Suprapubic skin (tissue), 4 donors: ENCODE data around the gene TCHP. TPM values are rescaled to one million over a fixed set of nuclear protein-coding genes. Genes with fewer than 3 reads are reported as not detected.

Experiments used
- DNase-seq, 2 donors: peaks; one replicate each; pipeline ENCODE4 v3.0.0-alpha.2; 2019; ENCODE audit warnings: low spot score in 2 of 2
- H3K27ac ChIP-seq: fragments of 200-600 bp; sonication (generic); one replicate; pipeline ENCODE4 v1.5.1; 2019
- H3K27me3 ChIP-seq: fragments of 200-600 bp; sonication (generic); one replicate; pipeline ENCODE4 v1.5.1; 2019
- H3K36me3 ChIP-seq: fragments of 200-600 bp; sonication (generic); one replicate; pipeline ENCODE4 v1.5.1; 2019
- H3K4me1 ChIP-seq: fragments of 200-600 bp; sonication (generic); one replicate; pipeline ENCODE4 v1.5.1; 2019
- H3K4me3 ChIP-seq: fragments of 200-600 bp; sonication (generic); one replicate; pipeline ENCODE4 v1.5.1; 2019; ENCODE audit warnings: mild to moderate bottlenecking
- H3K9me3 ChIP-seq: fragments of 200-600 bp; sonication (generic); one replicate; pipeline ENCODE4 v1.5.1; 2019
- CTCF ChIP-seq, 2 donors: fragments of 200-600 bp in 1 of 2; fragments of 450-650 bp in 1 of 2; sonication (generic) in 1 of 2; IDR thresholded peaks; one replicate each; pipeline ENCODE4 v1.5.1; 2016 to 2019; ENCODE audit warnings: antibody characterized with exemption in 2 of 2, mild to moderate bottlenecking in 1 of 2, moderate library complexity in 1 of 2
- EP300 ChIP-seq: sonication (generic); formaldehyde crosslinking; IDR thresholded peaks from one replicate; pipeline ENCODE4 v1.6.1; 2017; ENCODE audit warnings: antibody characterized with exemption
- POLR2A ChIP-seq, 2 donors: fragments of 450-650 bp; IDR thresholded peaks; one replicate each; pipeline ENCODE4 v1.6.1; 2017; ENCODE audit warnings: antibody characterized with exemption in 2 of 2, mild to moderate bottlenecking in 2 of 2, moderate library complexity in 2 of 2
- POLR2AphosphoS5 ChIP-seq, 3 donors: sonication (generic); formaldehyde crosslinking; IDR thresholded peaks; one replicate each; pipeline ENCODE4 v1.6.1; 2017; ENCODE audit warnings: antibody characterized with exemption in 3 of 3
- WGBS: methylation state at CpG from one replicate; pipeline ENCODE4 v1.1.5; 2018; 5-methylcytosine and 5-hydroxymethylcytosine counted together
- total RNA-seq, 4 donors: library from RNA; depleted of rRNA; stranded (reverse); fragments of >200 nt; gene quantifications; one replicate each; pipeline ENCODE4 v1.1.0, GENCODE V29; 2016

TCHP gene
- total RNA-seq, 4 donors from 2014 or later, result 22.6 to 96.4 (median 36.6) TPM

DNA sequence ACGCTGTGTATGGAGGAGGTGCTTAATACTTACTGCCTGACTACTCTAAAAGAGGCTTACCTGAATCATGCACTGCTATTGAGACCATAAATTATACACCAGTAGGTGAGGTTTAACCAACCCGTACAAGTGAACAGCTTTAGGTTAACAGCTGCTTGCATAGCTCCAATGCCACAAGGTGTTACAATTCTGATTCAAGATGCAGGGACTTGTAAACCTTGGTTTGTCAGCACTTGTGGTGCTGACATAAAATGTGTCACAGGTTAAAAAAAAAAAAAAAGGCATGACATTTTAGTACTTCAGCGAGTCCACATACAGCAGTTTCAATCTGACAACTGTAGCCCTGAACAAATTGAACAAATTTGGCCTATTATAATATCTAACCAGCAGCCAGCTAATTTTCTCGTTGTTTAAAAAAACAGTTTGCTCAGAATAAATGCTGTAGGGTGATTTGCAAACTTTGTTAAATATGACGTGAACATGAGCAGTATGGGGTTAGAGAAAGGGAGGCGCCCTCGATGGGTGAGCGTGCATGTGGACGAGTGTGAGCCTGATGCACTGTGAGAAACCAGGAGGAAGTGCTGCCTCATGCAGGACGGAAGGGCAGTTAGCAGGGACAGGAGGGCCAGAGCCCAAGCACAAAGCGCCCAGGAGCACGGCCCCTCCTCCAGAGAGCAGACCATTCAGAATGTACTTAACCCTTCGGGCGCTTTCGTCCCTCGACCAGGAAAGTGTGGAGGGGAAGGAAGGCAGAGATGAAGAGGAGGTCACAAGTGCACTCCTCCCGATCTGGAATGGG lies 44.7 kb downstream of the TCHP start:
- Histone ChIP-seq H3K27me3 (no peaks in the 10 kb centered on the region), H3K9me3 (no peaks in the 10 kb centered on the region), H3K4me1 (peaks cover 24% of the 10 kb centered on the region), H3K36me3 (peaks cover 43% of the 10 kb centered on the region), H3K27ac (no peak overlapping the region), H3K4me3 (no peak overlapping the region)
- no peak for TF ChIP-seq POLR2A (IDR thresholded peaks at IDR 0.05)
- no peak for TF ChIP-seq POLR2AphosphoS5 (IDR thresholded peaks at IDR 0.05)
- TF ChIP-seq CTCF (IDR thresholded peaks at IDR 0.05), result no peak
- TF ChIP-seq EP300, result no peak
- DNase-seq, result no peak
- 59% methylated on average over 16 of the region's 17 CpGs for WGBS

GRCh38 chr12:109946505-109946904 lies 46.4 kb downstream of the TCHP start:
- 52% methylated on average over 5 of the region's 5 CpGs for WGBS
- peaks cover 24% of the 10 kb centered on the region for H3K4me1 ChIP-seq
- no peak for TF ChIP-seq POLR2AphosphoS5 (IDR thresholded peaks at IDR 0.05)
- TF ChIP-seq EP300, result no peak
- TF ChIP-seq POLR2A (IDR thresholded peaks at IDR 0.05), result no peak
- TF ChIP-seq CTCF (IDR thresholded peaks at IDR 0.05), result no peak
- H3K4me3 ChIP-seq, result no peak overlapping the region
- no peak for DNase-seq
- peaks cover 60% of the 10 kb centered on the region for H3K36me3 ChIP-seq
- H3K27me3 ChIP-seq, result no peaks in the 10 kb centered on the region
- no peaks in the 10 kb centered on the region for H3K9me3 ChIP-seq
- H3K27ac ChIP-seq, result peak overlapping the region; percentile 20

DNA sequence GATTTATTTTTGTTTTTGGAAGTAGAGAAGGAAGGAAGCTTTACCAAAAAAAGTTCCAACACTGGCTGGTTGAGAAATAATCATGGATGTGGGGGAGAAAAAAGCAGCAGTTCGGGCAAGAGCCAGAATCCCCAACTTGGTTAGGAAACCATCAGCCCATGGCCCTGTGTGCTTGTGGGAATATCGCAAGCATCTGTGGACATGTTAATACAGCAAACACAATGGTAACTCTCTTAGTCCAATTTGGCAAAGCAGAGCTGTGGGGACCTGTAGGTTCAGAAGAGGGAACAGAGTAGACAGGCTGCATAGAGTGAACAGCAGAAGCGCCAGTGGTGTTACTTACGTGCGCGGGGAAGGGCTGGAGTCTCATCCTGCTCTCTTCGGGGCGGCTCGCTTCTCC lies 46.8 kb downstream of the TCHP start:
- WGBS, result 79% methylated on average over 9 of the region's 9 CpGs
- peaks cover 24% of the 10 kb centered on the region for H3K4me1 ChIP-seq
- peak overlapping the region; percentile 20 for H3K27ac ChIP-seq
- no peak for TF ChIP-seq POLR2A (IDR thresholded peaks at IDR 0.05)
- TF ChIP-seq EP300, result no peak
- no peak for TF ChIP-seq CTCF (IDR thresholded peaks at IDR 0.05)
- TF ChIP-seq POLR2AphosphoS5 (IDR thresholded peaks at IDR 0.05), result no peak
- H3K9me3 ChIP-seq, result no peaks in the 10 kb centered on the region
- H3K36me3 ChIP-seq, result peaks cover 64% of the 10 kb centered on the region
- H3K4me3 ChIP-seq, result no peak overlapping the region
- DNase-seq, result no peak
- H3K27me3 ChIP-seq, result no peaks in the 10 kb centered on the region

DNA sequence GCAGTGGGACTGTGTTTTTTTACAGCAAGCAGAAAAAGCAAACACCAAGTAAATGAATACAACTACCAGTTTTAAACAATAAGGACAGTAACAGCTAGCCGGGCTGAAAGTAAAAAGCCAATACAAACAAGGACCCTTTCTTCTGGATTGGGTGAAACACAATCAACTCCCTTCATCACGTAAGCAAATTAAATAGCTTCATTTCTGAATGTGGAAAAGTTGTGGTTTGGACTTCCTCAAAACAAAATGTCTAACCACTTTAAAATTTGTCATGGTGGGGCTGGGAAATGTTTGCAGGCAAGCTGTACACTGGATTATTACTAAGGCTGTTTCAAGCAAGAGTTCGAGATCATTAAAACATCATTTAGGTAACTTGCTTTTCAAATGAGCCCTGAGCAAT lies 47.4 kb downstream of the TCHP start:
- 44% methylated on average over 3 of the region's 3 CpGs for WGBS
- H3K36me3 ChIP-seq, result peaks cover 68% of the 10 kb centered on the region
- H3K4me3 ChIP-seq, result no peak overlapping the region
- no peaks in the 10 kb centered on the region for H3K27me3 ChIP-seq
- H3K9me3 ChIP-seq, result no peaks in the 10 kb centered on the region
- DNase-seq, result no peak
- TF ChIP-seq POLR2A (IDR thresholded peaks at IDR 0.05) (no peak), CTCF (IDR thresholded peaks at IDR 0.05) (no peak), POLR2AphosphoS5 (IDR thresholded peaks at IDR 0.05) (no peak), EP300 (no peak)
- H3K4me1 ChIP-seq, result peaks cover 24% of the 10 kb centered on the region
- H3K27ac ChIP-seq, result peak overlapping the region; percentile 43

DNA sequence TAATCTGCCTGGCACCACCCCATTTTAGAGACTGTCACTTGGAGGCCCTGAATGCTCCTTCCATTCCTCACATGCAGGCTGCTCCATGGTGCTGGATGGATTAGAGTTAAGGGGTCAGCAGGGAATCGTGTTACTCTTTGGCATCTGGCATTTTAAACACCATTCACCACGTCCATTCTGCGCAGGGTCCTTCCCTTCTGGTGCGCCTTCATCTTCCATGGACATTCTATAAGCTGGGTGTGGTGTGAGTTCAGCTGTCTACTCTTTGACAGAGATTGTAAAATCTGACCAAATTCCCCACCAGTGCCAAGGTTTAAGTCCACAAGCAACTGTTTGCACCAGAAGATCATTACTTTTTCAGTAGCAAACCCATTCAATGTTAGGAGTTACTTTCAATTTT lies 48.3 kb downstream of the TCHP start:
- Histone ChIP-seq H3K36me3 (peaks cover 74% of the 10 kb centered on the region), H3K27ac (no peak overlapping the region)

More for the DNA sequence above, 48.3 kb downstream of the TCHP start:
- no peaks in the 10 kb centered on the region for H3K9me3 ChIP-seq
- WGBS, result 80% methylated on average over 4 of the region's 4 CpGs
- H3K4me1 ChIP-seq, result peaks cover 24% of the 10 kb centered on the region
- no peaks in the 10 kb centered on the region for H3K27me3 ChIP-seq
- no peak for DNase-seq
- no peak overlapping the region for H3K4me3 ChIP-seq
- TF ChIP-seq EP300 (no peak), CTCF (IDR thresholded peaks at IDR 0.05) (no peak), POLR2A (IDR thresholded peaks at IDR 0.05) (no peak), POLR2AphosphoS5 (IDR thresholded peaks at IDR 0.05) (no peak)
